Measurements from ENCODE around the gene ERG.

ERG gene

GRCh38 chr21:38341546-38342012 is 156.7 kb downstream of the ERG start:
- DNase-seq (ENCODE audit: extremely low read depth in 1 of 2, low read depth in 1 of 2): no peak

- DNase-seq (ENCODE audit: extremely low read depth in 1 of 2, low read depth in 1 of 2): no peak
These were observed 158.1 kb downstream of the ERG start for GRCh38 chr21:38340131-38340530.

GRCh38 chr21:38337793-38338192 is 160.5 kb downstream of the ERG start:
- DNase-seq (ENCODE audit: extremely low read depth in 1 of 2, low read depth in 1 of 2): no peak

- DNase-seq (ENCODE audit: extremely low read depth in 1 of 2, low read depth in 1 of 2): no peak
These were observed 163.4 kb downstream of the ERG start for GRCh38 chr21:38334866-38335265.

GRCh38 chr21:38333301-38334272 is 164.7 kb downstream of the ERG start:
- no peak for DNase-seq (ENCODE audit: extremely low read depth in 1 of 2, low read depth in 1 of 2)

- DNase-seq (ENCODE audit: extremely low read depth in 1 of 2, low read depth in 1 of 2): no peak
These were observed 167.6 kb downstream of the ERG start for GRCh38 chr21:38330666-38331065.

Data from activated CD8-positive, alpha-beta memory T cell treated with anti-CD3 and anti-CD28 coated beads for 1 hour (primary cell).